DND-41 (cell line): Measurements from ENCODE around the gene CCDC154.

Experiments
- ATAC-seq: fragments of 200-7000 bp; cut with Tn5 transposase; 3 replicates; pipeline ENCODE4 v1.9.1; 2021; ENCODE audit warnings: low read depth; ENCODE audit not compliant: insufficient read depth
- DNase-seq: peaks from one replicate; pipeline ENCODE4 v3.0.0-alpha.2; 2020
- H2AFZ ChIP-seq: 2 replicates; pipeline ENCODE4 v1.6.0; 2012; ENCODE audit warnings: low read depth, low read length
- H3K27ac ChIP-seq: 2 replicates; pipeline ENCODE4 v1.5.1; 2012; ENCODE audit warnings: low read length, inconsistent platforms
- H3K27me3 ChIP-seq: fragments of 200-600 bp; sonication (generic); 2 replicates; pipeline ENCODE4 v1.6.0; 2012; ENCODE audit warnings: low read length, mild to moderate bottlenecking, inconsistent platforms; ENCODE audit not compliant: insufficient read depth, poor library complexity
- H3K36me3 ChIP-seq: 2 replicates; pipeline ENCODE4 v1.5.1; 2012; ENCODE audit warnings: low read length, inconsistent platforms; ENCODE audit not compliant: insufficient read depth
- H3K4me1 ChIP-seq: 2 replicates; pipeline ENCODE4 v1.5.1; 2012; ENCODE audit warnings: mild to moderate bottlenecking, low read length; ENCODE audit not compliant: insufficient read depth
- H3K4me2 ChIP-seq: 2 replicates; pipeline ENCODE4 v1.6.0; 2012; ENCODE audit warnings: mild to moderate bottlenecking, moderate library complexity, low read length, inconsistent platforms; ENCODE audit not compliant: insufficient read depth
- H3K4me3 ChIP-seq, 2 experiments: fragments of 200-600 bp in 1 of 2; shearing (Covaris generic) in 1 of 2; 2 replicates each; pipeline ENCODE4 v1.5.1; 2012 to 2016; ENCODE audit warnings: inconsistent platforms in 2 of 2, low read length in 2 of 2, mild to moderate bottlenecking in 2 of 2, low read depth in 1 of 2, moderate library complexity in 1 of 2
- H3K79me2 ChIP-seq: 2 replicates; pipeline ENCODE4 v1.6.0; 2012; ENCODE audit warnings: low read length, inconsistent platforms; ENCODE audit not compliant: insufficient read depth
- H3K9ac ChIP-seq: 2 replicates; pipeline ENCODE4 v1.6.0; 2012; ENCODE audit warnings: low read depth, mild to moderate bottlenecking, inconsistent platforms, low read length, moderate library complexity
- H3K9me3 ChIP-seq: 2 replicates; pipeline ENCODE4 v1.5.1; 2012; ENCODE audit warnings: low read length, moderate library complexity, mild to moderate bottlenecking, inconsistent platforms; ENCODE audit not compliant: insufficient read depth, severe bottlenecking
- H4K20me1 ChIP-seq: 2 replicates; pipeline ENCODE4 v1.6.0; 2012; ENCODE audit warnings: low read length; ENCODE audit not compliant: insufficient read depth
- EZH2 ChIP-seq: IDR thresholded peaks from 3 replicates; pipeline ENCODE4 v1.6.1; 2012; ENCODE audit warnings: borderline replicate concordance, low read depth, mild to moderate bottlenecking, moderate library complexity, low read length, inconsistent platforms; ENCODE audit not compliant: severe bottlenecking
- TF ChIP-seq, protein P1 (sequence below): IDR thresholded peaks from 2 replicates; pipeline ENCODE4 v1.5.1; 2012; ENCODE audit warnings: borderline replicate concordance, low read length, moderate library complexity, mild to moderate bottlenecking; ENCODE audit not compliant: poor library complexity, severe bottlenecking; ENCODE audit errors: extremely low read depth

Gene CCDC154

DNA sequence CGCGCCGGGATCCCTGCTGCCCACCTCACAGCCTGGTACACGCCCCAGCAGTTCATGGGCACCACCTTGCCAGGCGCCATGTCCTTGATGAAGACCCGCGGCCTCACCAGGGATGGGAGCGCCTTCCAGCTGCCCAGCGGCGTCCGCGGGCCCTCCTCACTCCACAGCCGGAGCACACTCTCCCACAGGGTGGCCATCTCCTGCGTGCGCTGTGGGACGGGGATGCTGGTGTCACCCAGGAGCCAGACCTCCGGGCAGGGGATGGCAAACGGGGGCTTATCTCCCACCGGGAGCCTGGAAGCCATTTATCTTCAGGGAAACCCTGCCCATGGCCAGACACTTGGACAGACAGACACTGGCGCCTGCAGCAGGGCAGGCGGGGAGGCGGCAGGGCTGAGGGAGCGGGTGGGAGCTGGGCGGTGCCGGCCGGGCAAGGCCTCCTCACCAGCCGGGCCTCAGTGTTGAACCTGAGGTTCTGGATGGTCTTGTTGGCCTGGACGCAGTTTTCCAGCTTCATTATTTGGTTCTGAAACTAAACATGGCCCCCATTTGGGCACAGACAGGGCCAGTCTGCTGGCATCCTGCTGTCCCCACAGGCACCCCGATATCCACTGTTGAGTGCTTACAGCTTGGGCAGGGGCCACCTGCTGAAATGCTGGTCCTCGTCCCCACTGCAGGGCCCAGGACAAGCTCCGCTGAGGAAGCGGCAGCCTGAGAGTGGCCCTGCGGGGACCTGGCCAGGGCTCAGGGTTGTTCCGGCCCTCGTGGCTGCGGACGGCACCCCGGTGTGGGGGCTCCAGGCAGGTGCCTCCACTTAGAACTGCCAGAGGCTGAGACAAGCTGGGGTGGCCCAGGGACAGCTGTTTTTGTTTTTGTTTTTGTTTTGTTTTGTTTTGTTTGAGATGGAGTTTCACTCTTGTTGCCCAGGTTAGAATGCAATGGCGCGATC lies 9.4 kb downstream of the CCDC154 start:
- Histone ChIP-seq H3K27ac (no peak overlapping the region), H3K4me2 (no peak overlapping the region), H3K4me3 (no peak overlapping the region), H3K9me3 (no peaks in the 10 kb centered on the region), H3K9ac (no peak overlapping the region), H2AFZ (no peak overlapping the region), H3K36me3 (no peaks in the 10 kb centered on the region), H3K79me2 (no peaks in the 10 kb centered on the region), H4K20me1 (no peaks in the 10 kb centered on the region), H3K27me3 (no peaks in the 10 kb centered on the region), H3K4me1 (no peaks in the 10 kb centered on the region)
- TF ChIP-seq EZH2, result no peak
- TF ChIP-seq, protein P1, sequence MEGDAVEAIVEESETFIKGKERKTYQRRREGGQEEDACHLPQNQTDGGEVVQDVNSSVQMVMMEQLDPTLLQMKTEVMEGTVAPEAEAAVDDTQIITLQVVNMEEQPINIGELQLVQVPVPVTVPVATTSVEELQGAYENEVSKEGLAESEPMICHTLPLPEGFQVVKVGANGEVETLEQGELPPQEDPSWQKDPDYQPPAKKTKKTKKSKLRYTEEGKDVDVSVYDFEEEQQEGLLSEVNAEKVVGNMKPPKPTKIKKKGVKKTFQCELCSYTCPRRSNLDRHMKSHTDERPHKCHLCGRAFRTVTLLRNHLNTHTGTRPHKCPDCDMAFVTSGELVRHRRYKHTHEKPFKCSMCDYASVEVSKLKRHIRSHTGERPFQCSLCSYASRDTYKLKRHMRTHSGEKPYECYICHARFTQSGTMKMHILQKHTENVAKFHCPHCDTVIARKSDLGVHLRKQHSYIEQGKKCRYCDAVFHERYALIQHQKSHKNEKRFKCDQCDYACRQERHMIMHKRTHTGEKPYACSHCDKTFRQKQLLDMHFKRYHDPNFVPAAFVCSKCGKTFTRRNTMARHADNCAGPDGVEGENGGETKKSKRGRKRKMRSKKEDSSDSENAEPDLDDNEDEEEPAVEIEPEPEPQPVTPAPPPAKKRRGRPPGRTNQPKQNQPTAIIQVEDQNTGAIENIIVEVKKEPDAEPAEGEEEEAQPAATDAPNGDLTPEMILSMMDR, result no peak
- DNase-seq (no peak), ATAC-seq (no peak)

DNA sequence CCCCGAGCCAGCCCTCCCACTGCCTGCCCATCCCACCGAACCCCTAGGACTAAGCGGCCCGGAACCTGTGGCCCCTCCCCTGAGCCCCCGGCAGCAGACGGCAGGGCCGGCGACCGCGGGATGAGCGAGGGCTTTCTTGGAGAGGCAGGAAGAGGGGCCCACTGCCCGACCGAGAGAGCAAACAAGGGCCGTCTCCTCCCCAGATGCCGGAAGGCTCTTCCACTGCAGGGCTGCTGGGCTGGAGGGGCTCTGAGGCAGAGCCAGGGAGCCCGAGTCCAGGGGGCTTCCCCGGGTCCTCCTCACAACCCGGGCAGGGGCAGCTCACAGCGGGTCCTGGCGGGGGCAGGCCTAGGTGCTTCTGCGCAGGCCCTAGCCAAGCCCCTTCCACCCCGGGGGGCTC lies 10.6 kb downstream of the CCDC154 start:
- H3K79me2 ChIP-seq, result no peaks in the 10 kb centered on the region
- no peaks in the 10 kb centered on the region for H3K36me3 ChIP-seq
- DNase-seq (no peak), ATAC-seq (no peak)
- no peak overlapping the region for H3K4me3 ChIP-seq
- no peaks in the 10 kb centered on the region for H4K20me1 ChIP-seq
- H2AFZ ChIP-seq, result no peak overlapping the region
- H3K9ac ChIP-seq, result no peak overlapping the region
- no peak overlapping the region for H3K4me2 ChIP-seq
- no peaks in the 10 kb centered on the region for H3K27me3 ChIP-seq
- H3K27ac ChIP-seq, result no peak overlapping the region
- no peak for TF ChIP-seq EZH2
- TF ChIP-seq, protein P1, result no peak
- no peaks in the 10 kb centered on the region for H3K9me3 ChIP-seq
- no peaks in the 10 kb centered on the region for H3K4me1 ChIP-seq

DNA sequence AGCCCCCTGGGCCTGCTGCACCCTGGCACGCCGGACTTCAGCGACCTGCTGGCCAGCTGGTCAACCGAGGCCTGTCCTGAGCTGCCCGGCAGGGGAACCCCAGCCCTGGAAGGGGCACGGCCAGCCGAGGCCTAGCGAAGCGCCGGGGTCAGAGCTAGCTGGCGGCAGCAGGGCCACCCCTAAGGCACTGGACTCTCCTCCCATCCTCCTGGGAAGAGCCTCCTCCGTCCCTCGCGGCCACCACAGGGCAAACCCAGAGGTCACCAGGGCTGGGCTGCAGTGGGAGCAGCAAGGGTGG lies 11.1 kb downstream of the CCDC154 start:
- no peak overlapping the region for H3K4me2 ChIP-seq
- ATAC-seq, result no peak
- TF ChIP-seq, protein P1, result no peak
- TF ChIP-seq EZH2, result no peak
- DNase-seq, result no peak
- no peak overlapping the region for H3K27ac ChIP-seq
- no peak overlapping the region for H3K9ac ChIP-seq
- no peaks in the 10 kb centered on the region for H3K9me3 ChIP-seq
- no peak overlapping the region for H2AFZ ChIP-seq
- no peaks in the 10 kb centered on the region for H4K20me1 ChIP-seq
- H3K4me1 ChIP-seq, result no peaks in the 10 kb centered on the region
- no peaks in the 10 kb centered on the region for H3K79me2 ChIP-seq
- no peaks in the 10 kb centered on the region for H3K27me3 ChIP-seq
- no peak overlapping the region for H3K4me3 ChIP-seq
- H3K36me3 ChIP-seq, result no peaks in the 10 kb centered on the region
